ENCODE measurements around the gene ZIC2. TPM values are rescaled to one million over a fixed set of nuclear protein-coding genes. Genes with fewer than 3 reads are reported as not detected.
"Not testable (repeated sequence)": the region's sequence is repeated elsewhere in the genome, so short reads cannot be mapped to it uniquely, and the experiment has no call there.

Gene ZIC2
- total RNA-seq, 1 experiment from 2014 or later: 13.6 TPM

GRCh38 chr13:99944102-99944501 is 37.5 kb upstream of the ZIC2 start:
- no peak overlapping the region for H3K4me3 ChIP-seq
- no peaks in the 10 kb centered on the region for H3K9me3 ChIP-seq (ENCODE audit: insufficient read depth, low read depth)
- POLR2A ChIA-PET (ENCODE audit: unreplicated experiment): no interaction called here
- CTCF ChIA-PET: no interaction called here
- H4K20me1 ChIP-seq (ENCODE audit: insufficient read depth): no peaks in the 10 kb centered on the region
- DNase-seq: no peak
- H2AFZ ChIP-seq: no peak overlapping the region
- no peaks in the 10 kb centered on the region for H3K79me2 ChIP-seq (ENCODE audit: low read depth)
- intact Hi-C loops (cut with micrococcal nuclease; ENCODE audit: unreplicated experiment): no loop called here
- H3K36me3 ChIP-seq (ENCODE audit: low read depth): no peaks in the 10 kb centered on the region
- H3F3A ChIP-seq (ENCODE audit: insufficient read depth, low read depth): no peaks in the 10 kb centered on the region
- no peaks in the 10 kb centered on the region for H3K4me1 ChIP-seq (replicated peaks; ENCODE audit: insufficient read depth)
- BruUV-seq (replicated peaks): no TSS peak
- TF ChIP-seq EZH2 (IDR thresholded peaks at IDR 0.05; ENCODE audit: low read depth) (no peak), CTCF (conservative IDR thresholded peaks at IDR 0.05) (no peak)
- no peak overlapping the region for H3K27ac ChIP-seq
- peaks cover 29% of the 10 kb centered on the region for H3K27me3 ChIP-seq (ENCODE audit: insufficient read depth, low read depth)
- H3K4me2 ChIP-seq: no peak overlapping the region
- H3K9me2 ChIP-seq (ENCODE audit: insufficient read depth): no peaks in the 10 kb centered on the region

GRCh38 chr13:99944606-99945005 is 37.0 kb upstream of the ZIC2 start:
- ChIA-PET CTCF (no interaction called here), POLR2A (ENCODE audit: unreplicated experiment) (no interaction called here)
- H3K27me3 ChIP-seq (ENCODE audit: insufficient read depth, low read depth): peaks cover 27% of the 10 kb centered on the region
- no peaks in the 10 kb centered on the region for H3K9me2 ChIP-seq (ENCODE audit: insufficient read depth)
- no TSS peak for BruUV-seq (replicated peaks)
- H3K4me3 ChIP-seq: no peak overlapping the region
- DNase-seq: no peak
- no peaks in the 10 kb centered on the region for H3F3A ChIP-seq (ENCODE audit: insufficient read depth, low read depth)
- no peak overlapping the region for H2AFZ ChIP-seq
- H3K4me1 ChIP-seq (replicated peaks; ENCODE audit: insufficient read depth): no peaks in the 10 kb centered on the region
- no peak for TF ChIP-seq CTCF (conservative IDR thresholded peaks at IDR 0.05)
- H4K20me1 ChIP-seq (ENCODE audit: insufficient read depth): no peaks in the 10 kb centered on the region
- no peaks in the 10 kb centered on the region for H3K36me3 ChIP-seq (ENCODE audit: low read depth)
- H3K9me3 ChIP-seq (ENCODE audit: insufficient read depth, low read depth): no peaks in the 10 kb centered on the region
- no peaks in the 10 kb centered on the region for H3K79me2 ChIP-seq (ENCODE audit: low read depth)
- intact Hi-C loops (cut with micrococcal nuclease; ENCODE audit: unreplicated experiment): no loop called here
- H3K27ac ChIP-seq: no peak overlapping the region
- no peak overlapping the region for H3K4me2 ChIP-seq

DNA sequence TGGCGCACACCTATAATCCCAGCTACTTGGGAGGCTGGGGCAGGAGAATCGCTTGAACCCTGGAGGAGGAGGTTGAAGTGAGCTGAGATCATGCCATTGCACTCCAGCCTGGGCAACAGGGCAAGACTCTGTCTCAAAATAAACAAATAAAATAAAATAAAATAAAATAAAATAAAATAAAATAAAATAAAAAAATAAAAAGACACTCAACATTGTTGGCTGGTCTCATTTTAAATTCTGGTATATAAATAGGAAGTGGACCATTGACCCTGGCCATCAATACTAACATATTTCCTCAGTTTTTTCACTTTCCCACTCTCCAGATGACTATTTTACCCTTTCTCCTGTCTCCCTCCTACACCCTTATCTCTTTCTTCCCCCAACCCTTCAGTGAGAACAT is 36.1 kb upstream of the ZIC2 start:
- H3K36me3 ChIP-seq (ENCODE audit: low read depth); BruUV-seq (replicated peaks); H3K27ac ChIP-seq; H3K9me2 ChIP-seq (ENCODE audit: insufficient read depth); DNase-seq; H4K20me1 ChIP-seq (ENCODE audit: insufficient read depth); POLR2A ChIA-PET (ENCODE audit: unreplicated experiment); H3K4me1 ChIP-seq (replicated peaks; ENCODE audit: insufficient read depth); H3F3A ChIP-seq (ENCODE audit: insufficient read depth, low read depth); intact Hi-C loops (cut with micrococcal nuclease; ENCODE audit: unreplicated experiment); CTCF ChIA-PET; H3K4me3 ChIP-seq; H3K9me3 ChIP-seq (ENCODE audit: insufficient read depth, low read depth); H3K4me2 ChIP-seq; H2AFZ ChIP-seq; H3K79me2 ChIP-seq (ENCODE audit: low read depth): not testable (repeated sequence)
- H3K27me3 ChIP-seq (ENCODE audit: insufficient read depth, low read depth): peaks cover 27% of the 10 kb centered on the region

DNA sequence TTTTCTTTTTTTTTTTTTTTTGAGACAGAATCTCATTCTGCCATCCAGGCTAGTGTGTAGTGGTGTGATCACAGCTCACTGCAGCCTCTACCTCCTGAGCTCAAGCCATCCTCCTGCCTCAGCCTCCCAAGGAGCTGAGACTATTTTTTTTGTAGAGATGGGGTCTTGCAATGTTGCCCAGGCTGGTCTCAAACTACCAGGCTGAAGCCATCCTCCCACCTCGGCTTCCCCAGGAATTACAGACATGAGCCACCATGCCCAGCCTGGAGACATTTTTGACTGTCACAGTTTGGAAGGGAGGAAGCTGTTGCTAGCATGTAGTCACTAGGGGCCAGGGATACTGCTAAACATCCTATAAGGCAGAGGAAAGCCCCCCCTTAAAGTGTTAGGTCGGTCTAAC is 33.9 kb upstream of the ZIC2 start:
- Histone ChIP-seq H2AFZ (no peak overlapping the region), H3F3A (ENCODE audit: insufficient read depth, low read depth) (no peaks in the 10 kb centered on the region), H3K4me3 (no peak overlapping the region), H4K20me1 (ENCODE audit: insufficient read depth) (no peaks in the 10 kb centered on the region), H3K9me3 (ENCODE audit: insufficient read depth, low read depth) (no peaks in the 10 kb centered on the region), H3K79me2 (ENCODE audit: low read depth) (no peaks in the 10 kb centered on the region), H3K27me3 (ENCODE audit: insufficient read depth, low read depth) (peaks cover 27% of the 10 kb centered on the region), H3K9me2 (ENCODE audit: insufficient read depth) (no peaks in the 10 kb centered on the region), H3K4me1 (replicated peaks; ENCODE audit: insufficient read depth) (no peaks in the 10 kb centered on the region), H3K27ac (no peak overlapping the region), H3K36me3 (ENCODE audit: low read depth) (no peaks in the 10 kb centered on the region), H3K4me2 (no peak overlapping the region)
- BruUV-seq (replicated peaks): no TSS peak
- intact Hi-C loops (cut with micrococcal nuclease; ENCODE audit: unreplicated experiment): no loop called here
- ChIA-PET POLR2A (ENCODE audit: unreplicated experiment) (no interaction called here), CTCF (no interaction called here)
- TF ChIP-seq EZH2 (IDR thresholded peaks at IDR 0.05; ENCODE audit: low read depth) (no peak), CTCF (conservative IDR thresholded peaks at IDR 0.05) (no peak)
- no peak for DNase-seq

Data from PC-9 (cell line).